ENCODE measurements around the gene VSTM2B. TPM values are rescaled to one million over a fixed set of nuclear protein-coding genes. Genes with fewer than 3 reads are reported as not detected.

Gene VSTM2B
- total and polyA plus RNA-seq, 2 of the 13 experiments (the other 11 are each of a cell fraction or from before 2014, with no cell fraction given): not detected

GRCh38 chr19:29560313-29561075, 34.7 kb downstream of the VSTM2B start:
- 45% methylated on average over 6 of the region's 6 CpGs for WGBS (ENCODE audit: low lambda C conversion rate)
- Histone ChIP-seq H3K27ac (ENCODE audit: extremely low read length, insufficient read depth, low read length) (no peak overlapping the region), H3K4me1 (ENCODE audit: insufficient read depth, low read length) (no peaks in the 10 kb centered on the region), H3K79me2 (ENCODE audit: insufficient read depth, low read length) (no peaks in the 10 kb centered on the region), H3K9me3 (ENCODE audit: low read length) (peaks cover 9% of the 10 kb centered on the region; the same call in 1 of the 2 replicates), H3K4me2 (ENCODE audit: low read depth, low read length) (no peak overlapping the region), H2AFZ (ENCODE audit: low read length) (no peak overlapping the region), H3K27me3 (ENCODE audit: control insufficient read depth in 1 of 2, insufficient read depth in 2 of 2, low read length in 2 of 2) (peaks cover 0 to 1% of the 10 kb centered on the region in 2 experiments; a peak in 1 of 5 replicates), H3K4me3 (replicated peaks in 1 of 3; ENCODE audit: insufficient read depth in 1 of 3, low read depth in 2 of 3, low read length in 3 of 3) (no peak overlapping the region), H3K9ac (ENCODE audit: insufficient read depth, low read depth, low read length) (no peak overlapping the region), H4K20me1 (ENCODE audit: insufficient read depth, low read length) (no peaks in the 10 kb centered on the region), H3K36me3 (replicated peaks in 1 of 2; ENCODE audit: control insufficient read depth in 1 of 2, insufficient read depth in 2 of 2, low read length in 2 of 2) (no peaks in the 10 kb centered on the region)
- intact Hi-C loops (cut with micrococcal nuclease; ENCODE audit: unreplicated experiment) (no loop called here), in situ Hi-C loops (cut with HindIII; ENCODE audit: extremely low pct_ligation_motif_present, low pct_unique_long_range_greater_than_20kb) (no loop called here)
- ChIA-PET CTCF (ENCODE audit: low intra/inter-chr PET ratio, low total read pairs) (no interaction called here), POLR2A (no interaction called here)
- no peak for DNase-seq (ENCODE audit: low spot score)
- BruUV-seq (replicated peaks): no TSS peak
- TF ChIP-seq KMT2B (CRISPR knock-in tag; IDR thresholded peaks at IDR 0.05): no peak
- TF ChIP-seq ZBTB20 (CRISPR knock-in tag; IDR thresholded peaks at IDR 0.05; ENCODE audit: borderline replicate concordance, low read depth): no peak
- no peak for TF ChIP-seq ZNF121 (CRISPR knock-in tag; IDR thresholded peaks at IDR 0.05)
- no peak for TF ChIP-seq PHF20 (CRISPR knock-in tag; IDR thresholded peaks at IDR 0.05)
- TF ChIP-seq NPAS2 (CRISPR knock-in tag; IDR thresholded peaks at IDR 0.05; ENCODE audit: borderline replicate concordance): no peak
- TF ChIP-seq MED13 (CRISPR knock-in tag; IDR thresholded peaks at IDR 0.05): no peak
- no peak for TF ChIP-seq ZNF572 (CRISPR knock-in tag; IDR thresholded peaks at IDR 0.05)
- no peak for TF ChIP-seq NRL (CRISPR knock-in tag; IDR thresholded peaks at IDR 0.05; ENCODE audit: borderline replicate concordance)
- TF ChIP-seq ZFP90 (CRISPR knock-in tag; IDR thresholded peaks at IDR 0.05; ENCODE audit: borderline replicate concordance): no peak
- no peak for TF ChIP-seq KDM6A (CRISPR knock-in tag; IDR thresholded peaks at IDR 0.05; ENCODE audit: low read depth)
- no peak for TF ChIP-seq ZNF350 (CRISPR knock-in tag; IDR thresholded peaks at IDR 0.05; ENCODE audit: borderline replicate concordance, low read depth)
- no peak for TF ChIP-seq SIX4 (CRISPR knock-in tag; IDR thresholded peaks at IDR 0.05)
- FAIRE-seq: no peak
- ATAC-seq: no peak
